GM18870 (cell line): ENCODE results near the gene TMEM123.

ENCODE experiments used
- ATAC-seq: cut with Tn5 transposase; IDR thresholded peaks from one replicate; pipeline ENCODE4 v1.9.1; 2021; ENCODE audit warnings: moderate library complexity; ENCODE audit not compliant: unreplicated experiment

TMEM123 gene

DNA sequence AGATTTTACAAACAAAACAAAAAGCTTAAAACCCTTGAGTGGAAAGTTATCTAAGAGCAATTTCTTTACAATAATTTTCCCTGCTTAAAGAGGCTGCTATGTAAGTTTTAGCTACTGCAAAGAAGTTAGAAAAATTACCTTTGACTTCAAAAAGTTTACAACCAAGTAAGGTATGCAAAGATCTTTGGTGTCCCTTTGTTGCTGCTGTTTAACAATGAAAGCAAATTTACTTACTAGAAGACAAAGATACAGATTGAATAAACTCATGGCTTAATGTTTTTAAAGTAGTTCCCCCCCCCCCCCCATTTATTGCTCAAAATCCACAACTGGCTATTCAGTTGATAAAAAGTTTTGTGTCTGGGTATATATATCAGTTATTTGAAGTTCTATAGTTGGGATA lies 26.0 kb downstream of the TMEM123 start:
- no peak for ATAC-seq

DNA sequence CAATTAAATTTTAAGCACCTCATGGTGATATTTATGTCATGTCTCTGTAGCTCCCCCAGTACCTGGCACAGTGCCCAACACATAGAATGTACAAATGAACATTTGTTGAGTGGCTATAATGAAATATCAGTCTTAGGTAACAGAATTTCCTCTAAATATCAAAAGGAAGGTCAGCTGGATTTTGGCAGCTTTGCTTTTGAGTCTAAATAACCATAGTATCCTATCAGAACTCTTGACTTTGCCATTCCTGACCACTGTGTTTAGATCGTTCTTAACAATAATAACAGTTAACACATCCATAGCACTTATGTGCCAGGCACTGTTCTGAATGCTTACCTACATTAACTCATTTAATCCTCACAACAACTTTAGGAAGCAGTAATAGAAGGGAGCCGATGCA lies 26.6 kb downstream of the TMEM123 start:
- ATAC-seq, result no peak

DNA sequence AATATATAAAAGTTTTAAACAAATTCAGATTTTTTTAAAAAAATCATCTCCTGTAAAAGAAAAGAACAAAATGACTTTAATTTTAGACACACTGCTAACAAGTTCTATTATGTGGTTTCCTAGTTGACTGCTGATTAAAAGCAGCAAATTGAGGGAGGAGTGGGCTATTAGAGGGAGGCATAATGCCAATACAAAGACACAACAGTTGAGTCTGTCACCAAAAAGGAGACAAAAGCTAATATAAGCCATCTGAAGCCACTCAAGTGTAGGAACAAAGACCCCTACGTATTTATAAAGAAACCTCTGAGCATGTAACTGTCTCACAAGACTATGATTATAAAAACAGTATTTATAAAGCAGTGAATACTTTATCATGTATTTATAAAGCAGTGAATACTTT lies 28.6 kb downstream of the TMEM123 start:
- no peak for ATAC-seq

DNA sequence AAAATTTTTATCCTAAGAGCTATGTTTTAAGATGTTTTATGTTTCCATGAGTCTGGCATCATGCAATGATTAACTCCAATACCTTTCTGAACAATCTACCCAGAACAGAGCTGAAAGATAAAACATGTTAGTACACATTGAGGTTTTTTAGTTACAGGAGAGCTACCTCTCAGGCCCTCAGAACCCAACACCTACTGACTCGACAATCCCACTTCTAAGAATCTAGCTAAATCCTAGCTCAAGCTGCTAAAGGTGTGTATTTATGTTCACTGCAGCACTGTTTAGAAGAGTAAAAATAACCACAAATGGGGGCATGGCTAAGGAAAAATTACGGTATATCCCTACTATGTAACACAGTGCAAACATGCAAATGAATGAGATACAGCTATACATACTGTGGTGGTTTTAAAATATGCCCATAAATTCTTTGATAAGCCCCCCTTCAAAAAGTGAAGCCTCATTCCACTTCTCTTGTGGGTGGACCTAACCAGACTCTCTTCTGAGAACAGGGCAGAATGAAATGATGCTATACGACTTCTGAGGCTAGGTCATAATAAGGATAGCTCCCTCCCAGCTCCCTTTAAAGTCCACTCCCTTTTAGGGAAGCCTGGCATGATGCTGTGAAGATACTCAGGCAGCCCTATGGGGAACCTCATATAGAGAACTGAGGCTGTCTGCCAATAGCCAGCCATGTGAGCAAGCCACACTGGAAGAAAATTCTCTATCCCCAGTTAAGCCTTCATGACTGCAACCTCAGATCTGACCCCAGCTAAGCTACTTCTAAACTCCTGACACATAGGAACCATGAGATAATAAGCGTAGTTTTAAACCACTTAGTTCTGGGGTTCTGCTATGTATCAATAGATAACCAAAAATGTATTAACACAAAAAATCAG lies 29.5 kb downstream of the TMEM123 start:
- no peak for ATAC-seq

DNA sequence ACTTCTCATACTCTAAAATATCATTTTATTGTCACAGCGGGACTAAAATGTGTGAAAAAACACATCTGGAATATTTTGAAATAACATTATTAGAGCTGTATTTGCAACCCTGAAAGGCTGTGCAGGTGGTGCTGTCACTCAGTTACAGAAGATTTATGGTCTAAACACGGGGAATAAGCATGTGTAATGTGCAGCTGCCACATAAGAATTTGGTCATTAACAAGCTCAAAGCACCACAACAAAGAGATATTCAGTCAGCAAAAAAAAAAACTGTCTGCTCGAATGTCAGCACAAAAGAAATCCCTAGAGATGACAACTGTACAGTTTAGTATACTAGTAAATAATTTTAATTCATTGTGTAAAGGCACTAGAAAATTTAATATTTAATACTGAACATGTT lies 31.3 kb downstream of the TMEM123 start:
- no peak for ATAC-seq

DNA sequence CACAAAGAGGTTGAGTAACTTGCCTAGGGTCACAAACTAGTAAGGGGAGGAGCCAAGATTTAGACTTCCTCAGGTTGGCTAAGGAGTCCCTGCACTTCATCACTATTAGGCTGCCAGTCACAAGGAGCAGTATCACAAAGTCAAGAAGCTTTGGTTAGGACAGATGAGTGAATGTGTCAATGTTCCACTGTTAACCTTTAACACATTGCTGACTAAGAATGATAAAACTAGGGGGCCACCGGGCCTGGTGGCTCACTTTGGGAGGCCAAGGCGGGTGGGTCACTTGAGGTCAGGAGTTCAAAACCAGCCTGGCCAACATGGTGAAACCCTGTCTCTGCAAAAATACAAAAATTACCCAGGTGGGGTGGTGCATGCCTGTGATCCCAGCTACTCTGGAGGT lies 32.0 kb downstream of the TMEM123 start:
- ATAC-seq, result peak; percentile 95

DNA sequence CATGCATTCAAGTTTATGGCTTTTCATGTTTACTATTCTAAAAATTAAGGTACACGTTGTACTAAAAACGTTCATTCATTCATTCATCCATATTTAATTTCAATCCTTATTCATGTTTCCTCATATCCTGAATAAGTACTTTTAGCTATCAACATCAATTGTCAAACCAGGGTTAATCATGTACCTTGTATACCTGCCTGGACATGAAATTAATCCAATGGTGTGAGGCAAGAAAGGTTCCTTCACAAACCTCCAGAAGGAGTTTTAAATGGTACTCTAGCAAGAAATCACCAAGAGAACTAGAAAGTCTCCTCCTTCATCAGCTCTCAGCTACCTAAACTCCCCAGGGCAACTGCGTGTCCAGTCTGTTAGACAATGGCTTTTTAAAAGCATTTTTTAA lies 33.4 kb downstream of the TMEM123 start:
- ATAC-seq, result no peak

DNA sequence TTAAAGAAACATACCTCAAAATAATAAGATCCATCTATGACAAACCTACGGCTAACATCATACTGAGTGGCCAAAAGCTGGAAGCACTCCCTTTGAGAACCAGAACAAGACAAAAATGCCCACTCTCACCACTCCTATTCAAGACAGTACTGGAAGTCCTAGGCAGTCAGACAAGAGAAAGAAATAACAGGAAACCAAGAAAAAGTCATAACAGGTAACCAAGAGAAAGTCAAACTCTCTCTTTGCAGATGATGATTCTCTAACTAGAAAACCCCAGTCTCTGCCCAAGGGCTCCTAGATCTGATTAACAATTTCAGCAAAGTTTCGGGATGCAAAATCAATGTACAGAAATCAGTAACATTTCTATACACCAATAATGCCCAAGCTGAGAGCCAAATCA lies 35.6 kb downstream of the TMEM123 start:
- no peak for ATAC-seq

DNA sequence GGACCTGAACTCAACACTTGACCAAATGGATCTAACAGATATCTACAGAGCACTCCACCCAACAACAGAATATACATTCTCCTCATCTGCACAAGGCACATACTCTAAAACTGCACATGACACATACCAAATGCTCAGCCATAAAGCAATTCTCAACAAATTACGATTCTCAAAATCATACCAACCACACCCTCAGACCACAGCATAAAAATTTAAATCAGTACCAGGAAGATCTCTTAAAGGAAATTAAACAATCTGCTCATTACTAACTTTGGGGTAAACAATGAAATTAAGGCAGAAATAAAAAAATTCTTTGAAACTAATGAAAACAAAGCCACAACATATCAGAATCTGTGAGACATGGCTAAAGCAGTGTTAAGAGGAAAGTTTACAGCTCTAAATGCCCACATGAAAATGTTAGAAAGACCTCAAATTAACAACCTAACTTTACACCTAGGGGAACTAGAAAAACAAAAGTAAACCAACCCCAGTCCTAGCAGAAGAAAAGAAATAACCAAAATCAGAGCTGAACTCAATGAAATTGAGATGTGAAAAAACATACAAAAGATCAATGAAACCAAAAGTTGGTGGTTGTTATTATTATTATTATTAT lies 37.2 kb downstream of the TMEM123 start:
- ATAC-seq, result no peak

DNA sequence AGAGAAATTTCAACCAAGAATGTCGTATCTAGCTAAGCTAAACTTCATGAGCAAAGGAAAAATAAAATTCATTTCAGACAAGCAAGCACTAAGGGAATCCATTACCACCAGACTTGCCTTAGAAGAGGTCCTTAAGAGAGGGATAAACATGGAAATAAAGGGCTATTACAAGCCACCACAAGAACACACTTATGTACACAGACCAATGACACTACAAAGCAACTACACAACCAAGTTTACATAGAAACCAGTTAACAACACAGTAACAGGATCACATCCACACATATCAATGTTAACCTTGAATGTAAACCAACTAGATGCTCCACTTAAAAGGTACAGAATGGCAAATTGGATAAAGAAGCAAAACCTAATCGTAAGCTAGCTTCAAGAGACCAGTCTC lies 38.0 kb downstream of the TMEM123 start:
- no peak for ATAC-seq

DNA sequence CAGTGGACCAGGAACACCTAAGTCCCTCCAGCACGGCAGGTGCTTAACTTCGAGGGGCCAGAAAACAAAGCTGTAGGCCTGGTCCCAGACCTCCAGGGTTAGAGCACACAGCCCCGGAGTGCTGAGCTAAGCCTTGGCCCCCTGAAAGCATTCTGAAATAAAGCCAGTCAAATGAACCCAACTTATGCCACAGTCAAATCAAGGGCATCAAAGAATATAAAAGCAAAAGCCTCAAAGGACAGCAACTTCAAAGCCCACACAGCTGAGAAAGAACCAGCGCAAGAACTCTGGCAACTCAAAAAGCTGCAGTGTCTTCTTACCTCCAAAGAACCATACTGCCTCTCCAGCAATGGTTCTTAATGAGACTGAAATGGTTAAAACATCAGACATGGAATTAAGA lies 39.1 kb downstream of the TMEM123 start:
- ATAC-seq, result no peak

DNA sequence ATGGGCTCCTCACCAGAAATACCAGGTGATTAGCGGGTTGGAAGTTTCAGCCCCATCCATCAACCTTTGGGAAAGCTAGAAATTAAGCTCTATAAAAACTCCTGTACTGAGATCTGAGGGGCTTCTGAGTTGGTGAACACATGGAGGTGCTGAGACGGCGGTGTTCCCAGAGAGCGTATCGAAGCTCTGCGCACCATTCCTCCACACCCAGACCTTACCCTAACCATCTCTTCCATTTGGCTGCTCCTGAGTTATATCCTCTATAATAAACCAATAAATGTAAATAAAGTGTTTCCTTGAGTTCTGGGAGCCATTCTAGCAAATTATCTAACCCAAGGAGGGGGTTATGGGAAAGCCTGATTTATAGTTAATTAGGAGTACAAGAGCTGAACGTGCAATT lies 41.4 kb downstream of the TMEM123 start:
- ATAC-seq, result no peak

DNA sequence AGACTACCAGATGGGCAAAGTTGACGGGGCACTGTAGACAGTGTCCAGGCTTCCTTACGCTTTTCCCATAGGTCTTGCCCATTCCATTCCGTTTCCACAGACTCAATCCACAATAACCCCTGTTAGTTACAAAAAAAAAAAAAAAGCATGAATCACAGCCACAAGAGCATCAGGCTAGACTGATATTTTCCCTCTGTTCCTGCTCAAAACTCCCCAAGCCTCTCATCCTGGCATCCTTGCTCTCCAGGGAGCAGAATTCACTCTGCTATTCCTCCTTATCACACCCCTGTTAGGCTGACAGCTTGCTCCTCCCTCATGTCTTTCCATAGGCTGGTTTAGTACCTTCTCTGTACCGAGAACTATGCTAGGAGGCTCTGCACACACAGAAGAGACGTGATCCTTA lies 42.2 kb downstream of the TMEM123 start:
- no peak for ATAC-seq

DNA sequence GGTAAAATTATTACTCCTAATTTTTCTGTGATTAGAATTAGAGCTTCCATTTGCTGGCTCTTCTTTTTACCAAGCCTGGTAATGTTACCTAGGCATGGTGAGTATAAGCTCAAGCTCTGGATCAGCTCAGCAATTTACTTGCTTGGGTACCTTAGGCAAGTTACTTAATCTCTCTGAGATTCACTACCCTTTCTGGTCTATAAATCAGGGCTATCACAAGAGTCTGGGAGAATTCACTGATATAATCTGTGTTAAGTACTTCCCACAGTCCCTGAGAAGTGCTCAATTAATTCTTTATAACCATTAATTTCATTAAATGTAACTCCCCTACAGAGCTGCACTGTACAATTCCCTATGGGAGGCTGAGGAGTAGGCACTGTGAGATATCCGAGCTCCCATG lies 44.2 kb downstream of the TMEM123 start:
- no peak for ATAC-seq

DNA sequence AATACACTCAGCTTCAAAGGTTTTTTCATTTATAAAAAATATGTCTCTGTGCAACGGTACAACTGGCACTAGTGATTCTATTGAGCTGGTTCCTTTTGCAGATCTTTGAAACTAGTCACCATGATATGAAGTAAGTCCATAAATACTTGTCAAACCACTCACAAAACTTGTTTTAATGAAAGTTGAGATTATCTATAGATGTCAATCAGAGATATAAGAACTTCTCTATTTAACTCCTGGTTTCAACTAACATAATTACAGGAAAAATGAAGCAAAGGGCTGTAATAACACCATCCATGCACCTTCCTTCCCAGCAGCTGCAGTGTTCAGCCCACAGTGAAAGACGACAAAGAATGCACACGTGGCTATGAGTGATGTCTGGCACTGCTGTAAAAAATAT lies 44.7 kb downstream of the TMEM123 start:
- ATAC-seq, result no peak

DNA sequence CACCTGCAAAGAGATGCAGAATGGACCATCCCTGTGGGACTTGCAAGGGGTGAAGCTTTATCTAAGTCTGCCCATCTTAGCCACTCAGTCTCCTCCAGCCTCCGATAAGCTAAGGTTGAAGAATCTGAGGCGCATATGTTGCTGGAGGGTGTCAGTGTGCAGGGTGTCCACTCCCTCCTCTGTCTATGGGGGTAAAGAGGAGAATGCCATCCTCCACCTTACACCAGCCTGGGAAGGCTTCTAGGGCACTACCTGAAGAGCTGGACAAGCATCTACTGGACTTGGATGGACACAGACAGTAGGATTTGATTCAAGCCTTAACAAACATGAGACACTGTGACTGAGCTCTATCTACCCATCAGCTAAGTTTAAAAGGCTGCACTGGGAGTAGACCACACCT lies 46.5 kb downstream of the TMEM123 start:
- ATAC-seq, result no peak

DNA sequence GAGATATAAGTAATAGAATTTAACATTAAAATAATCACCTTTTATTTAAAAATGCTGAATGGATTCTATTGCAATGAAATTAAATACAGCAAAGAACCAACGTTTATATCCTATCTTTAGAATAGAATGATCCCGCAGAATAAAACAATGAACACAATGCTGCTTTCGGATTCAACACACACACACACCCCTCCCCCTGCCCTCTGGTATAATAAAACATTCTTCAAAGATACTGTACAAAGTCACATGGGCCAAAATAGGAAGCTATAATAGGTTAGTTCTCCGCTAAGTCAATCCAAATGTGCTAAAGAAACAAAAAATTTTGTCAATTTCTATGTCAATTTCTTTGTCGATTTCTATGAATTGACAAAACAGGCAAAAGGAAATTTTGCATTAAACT lies 47.1 kb downstream of the TMEM123 start:
- ATAC-seq, result no peak

DNA sequence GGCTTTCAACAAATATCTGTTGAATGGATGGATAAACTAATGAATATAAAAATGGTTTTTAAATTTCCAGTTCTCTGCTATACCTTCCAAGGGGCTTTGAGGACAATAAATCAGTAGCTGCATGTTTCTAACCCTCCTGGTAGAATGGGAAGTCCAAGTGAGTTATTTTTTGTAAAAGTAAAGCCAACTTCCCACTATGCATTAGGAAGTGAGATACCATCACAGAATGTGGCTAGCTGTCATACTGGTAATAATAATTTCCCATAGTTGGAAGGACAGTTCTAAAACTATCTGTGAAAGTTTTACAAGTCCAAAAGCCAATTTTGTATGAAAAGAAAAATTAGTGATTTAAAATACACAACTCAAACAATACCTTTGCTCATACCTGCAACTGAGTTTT lies 50.0 kb downstream of the TMEM123 start:
- no peak for ATAC-seq

DNA sequence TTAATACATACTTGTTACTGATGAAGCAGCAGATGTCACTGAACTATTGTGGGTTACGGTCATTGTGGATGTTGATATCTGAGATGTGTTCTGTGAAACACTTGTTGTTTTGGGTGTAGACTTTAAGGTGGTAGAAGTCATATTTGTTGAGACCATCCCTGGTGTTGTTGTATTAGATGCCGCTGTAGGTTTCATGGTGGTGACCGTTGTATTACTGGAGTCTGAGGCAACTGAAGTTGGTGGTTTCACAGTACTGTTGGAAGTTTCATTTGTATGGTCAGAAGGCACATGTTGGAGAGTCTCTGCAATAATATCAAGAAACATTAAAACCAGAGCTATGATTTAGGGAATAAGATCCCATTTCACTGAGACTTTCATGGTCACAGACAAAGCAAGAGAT lies 50.7 kb downstream of the TMEM123 start:
- ATAC-seq, result no peak

DNA sequence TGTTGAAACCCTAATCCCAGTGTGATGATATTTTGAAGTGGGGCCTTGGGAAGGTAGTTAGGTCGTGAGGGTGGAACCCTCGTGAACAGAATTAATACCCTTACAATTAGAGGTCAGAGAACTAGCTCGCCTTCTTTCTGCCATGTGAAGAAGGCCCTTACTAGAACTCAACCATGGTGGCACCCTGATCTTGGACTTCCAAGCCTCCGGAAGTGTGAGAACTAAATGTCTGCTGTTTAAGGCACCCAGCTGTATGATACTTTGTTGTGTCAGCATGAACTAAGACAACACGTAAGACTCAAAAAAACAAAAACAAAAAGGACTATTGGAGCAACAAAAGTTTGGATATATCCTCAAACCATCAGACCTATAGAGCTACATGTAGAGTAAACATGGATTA lies 52.0 kb downstream of the TMEM123 start:
- ATAC-seq, result no peak

DNA sequence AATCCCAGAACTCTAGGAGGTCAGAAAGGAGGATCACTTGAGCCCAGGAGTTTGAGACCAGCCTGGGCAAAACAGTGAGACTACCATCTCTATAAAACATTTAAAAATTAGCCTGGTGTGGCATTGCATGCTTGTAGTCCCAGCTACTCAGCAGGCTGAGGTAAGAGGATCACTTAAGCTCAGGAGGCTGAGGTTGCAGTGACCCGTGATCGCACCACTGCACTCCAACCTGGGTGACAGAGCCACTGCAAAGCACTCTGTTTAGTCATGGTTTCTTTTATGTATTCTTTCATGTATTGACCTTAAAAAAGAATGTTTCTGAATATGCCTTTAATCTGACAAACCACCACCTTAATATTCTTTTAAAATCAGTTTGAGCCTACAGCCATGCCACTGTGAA lies 53.4 kb downstream of the TMEM123 start:
- ATAC-seq, result no peak

DNA sequence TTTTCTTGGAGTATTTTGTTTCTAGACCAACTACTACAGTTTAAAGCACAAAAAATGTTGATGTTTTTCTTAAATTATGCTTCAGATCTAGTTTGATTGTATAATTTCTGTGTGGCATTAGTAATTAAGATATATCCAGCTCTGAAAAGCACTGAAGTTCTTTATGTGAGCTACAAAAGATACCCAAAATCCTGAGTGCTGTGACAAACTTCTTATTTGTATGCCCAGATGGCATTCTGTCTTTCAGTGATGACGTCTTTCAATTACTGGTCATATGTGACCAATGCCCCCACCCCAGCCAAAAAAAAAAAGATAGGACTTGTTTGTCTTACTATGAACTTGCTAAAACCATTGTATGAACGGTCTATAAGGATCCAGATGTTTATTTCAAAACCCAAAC lies 54.3 kb downstream of the TMEM123 start:
- ATAC-seq, result no peak
